Astrocyte of the spinal cord (primary cell): Measurements from ENCODE around the gene MAB21L3.

Experiments used
- DNase-seq: peaks from one replicate; pipeline ENCODE4 v3.0.0; 2011; ENCODE audit warnings: low read depth, low spot score
- H3K4me3 ChIP-seq: 2 replicates; pipeline ENCODE4 v1.5.1; 2011; ENCODE audit warnings: low read depth, mild to moderate bottlenecking, low read length, moderate library complexity
- in situ Hi-C: cut with HindIII; loops from 2 replicates; pipeline ENCODE4 v1.10.0; 2017; ENCODE audit warnings: low sequenced_read_pairs
- TF ChIP-seq, protein P1 (sequence below): IDR thresholded peaks from 2 replicates; pipeline ENCODE4 v1.5.1; 2012; ENCODE audit warnings: low read depth, mild to moderate bottlenecking, low read length, inconsistent platforms

MAB21L3 gene

DNA sequence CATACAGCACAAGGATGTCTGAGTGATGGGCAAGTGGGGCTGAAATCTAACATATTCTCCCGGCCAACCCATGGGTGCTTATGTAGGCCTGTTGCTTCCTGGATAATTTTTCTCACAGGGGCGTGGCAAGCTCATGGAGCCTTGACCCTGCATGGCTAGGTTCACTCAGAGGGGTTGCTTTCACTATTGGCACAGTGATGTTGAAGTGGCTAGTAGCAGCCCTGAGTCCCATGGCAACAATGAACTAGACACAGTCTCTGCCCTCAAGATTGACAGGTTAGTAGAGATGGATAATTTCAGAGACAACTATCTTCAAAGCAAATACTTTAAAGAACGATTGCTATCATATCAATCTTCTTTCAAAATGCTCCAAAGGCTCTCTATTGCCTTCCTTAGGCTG is 6.5 kb upstream of the MAB21L3 start:
- H3K4me3 ChIP-seq, result no peak overlapping the region
- no peak for DNase-seq
- TF ChIP-seq, protein P1, sequence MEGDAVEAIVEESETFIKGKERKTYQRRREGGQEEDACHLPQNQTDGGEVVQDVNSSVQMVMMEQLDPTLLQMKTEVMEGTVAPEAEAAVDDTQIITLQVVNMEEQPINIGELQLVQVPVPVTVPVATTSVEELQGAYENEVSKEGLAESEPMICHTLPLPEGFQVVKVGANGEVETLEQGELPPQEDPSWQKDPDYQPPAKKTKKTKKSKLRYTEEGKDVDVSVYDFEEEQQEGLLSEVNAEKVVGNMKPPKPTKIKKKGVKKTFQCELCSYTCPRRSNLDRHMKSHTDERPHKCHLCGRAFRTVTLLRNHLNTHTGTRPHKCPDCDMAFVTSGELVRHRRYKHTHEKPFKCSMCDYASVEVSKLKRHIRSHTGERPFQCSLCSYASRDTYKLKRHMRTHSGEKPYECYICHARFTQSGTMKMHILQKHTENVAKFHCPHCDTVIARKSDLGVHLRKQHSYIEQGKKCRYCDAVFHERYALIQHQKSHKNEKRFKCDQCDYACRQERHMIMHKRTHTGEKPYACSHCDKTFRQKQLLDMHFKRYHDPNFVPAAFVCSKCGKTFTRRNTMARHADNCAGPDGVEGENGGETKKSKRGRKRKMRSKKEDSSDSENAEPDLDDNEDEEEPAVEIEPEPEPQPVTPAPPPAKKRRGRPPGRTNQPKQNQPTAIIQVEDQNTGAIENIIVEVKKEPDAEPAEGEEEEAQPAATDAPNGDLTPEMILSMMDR, result no peak
- in situ Hi-C loops, result no loop called here

DNA sequence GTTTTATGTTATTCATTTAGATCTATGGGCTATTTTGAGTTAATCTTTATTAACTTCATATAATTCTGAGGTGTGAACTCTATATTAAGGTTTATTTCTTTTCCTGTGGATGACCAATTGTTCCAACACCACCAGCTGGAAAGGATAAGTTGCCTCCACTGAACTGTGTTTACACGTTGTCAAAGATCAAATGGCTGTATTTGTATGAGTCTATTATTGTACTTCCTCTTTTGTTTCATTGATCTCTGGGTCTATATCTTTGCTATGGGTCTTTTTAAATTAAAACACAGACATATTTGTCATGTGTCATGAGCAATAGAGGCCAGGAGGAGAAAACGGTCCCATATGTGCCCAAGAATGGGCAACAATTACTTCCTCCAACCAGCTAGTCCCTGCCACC is 5.2 kb upstream of the MAB21L3 start:
- TF ChIP-seq, protein P1, result no peak
- no peak for DNase-seq
- in situ Hi-C loops, result no loop called here
- H3K4me3 ChIP-seq, result no peak overlapping the region

DNA sequence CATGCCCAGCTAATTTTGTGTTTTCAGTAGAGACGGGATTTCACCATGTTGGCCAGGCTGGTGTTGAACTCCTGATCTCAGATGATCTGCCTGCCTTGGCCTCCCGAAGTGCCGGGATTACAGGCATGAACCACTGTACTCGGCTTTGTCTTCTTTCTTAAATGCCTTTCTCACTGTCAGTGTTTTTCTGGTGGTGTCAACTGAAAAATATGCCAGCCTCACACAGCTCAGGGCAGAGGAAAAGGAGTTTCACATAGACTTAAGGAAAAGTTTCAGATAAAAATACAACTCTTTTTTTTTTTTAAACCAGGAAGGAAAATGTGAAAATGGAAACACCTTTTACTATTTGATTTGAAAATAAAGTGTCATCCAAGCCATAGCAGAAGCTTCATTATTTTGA is 4.6 kb upstream of the MAB21L3 start:
- in situ Hi-C loops, result no loop called here
- DNase-seq, result no peak
- TF ChIP-seq, protein P1, result no peak
- no peak overlapping the region for H3K4me3 ChIP-seq

DNA sequence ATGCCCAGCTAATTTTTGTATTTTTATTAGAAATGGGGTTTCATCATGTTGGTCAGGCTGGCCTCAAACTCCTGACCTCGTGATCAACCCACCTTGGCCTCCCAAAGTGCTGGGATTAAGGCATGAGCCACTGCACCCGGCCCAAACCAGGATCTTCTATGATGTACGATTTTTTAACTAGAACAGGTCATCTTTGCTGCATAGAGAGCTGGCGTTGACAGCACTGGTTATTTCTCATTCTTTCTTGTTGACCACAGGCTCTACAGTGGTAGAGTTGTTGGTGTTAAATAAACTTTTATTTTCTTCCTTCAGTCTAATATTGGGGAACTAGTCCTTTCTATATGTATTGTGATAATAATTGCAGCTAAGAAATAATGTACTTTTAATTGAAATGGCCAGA is 3.8 kb upstream of the MAB21L3 start:
- in situ Hi-C loops, result no loop called here
- DNase-seq, result no peak
- H3K4me3 ChIP-seq, result no peak overlapping the region
- TF ChIP-seq, protein P1, result no peak

DNA sequence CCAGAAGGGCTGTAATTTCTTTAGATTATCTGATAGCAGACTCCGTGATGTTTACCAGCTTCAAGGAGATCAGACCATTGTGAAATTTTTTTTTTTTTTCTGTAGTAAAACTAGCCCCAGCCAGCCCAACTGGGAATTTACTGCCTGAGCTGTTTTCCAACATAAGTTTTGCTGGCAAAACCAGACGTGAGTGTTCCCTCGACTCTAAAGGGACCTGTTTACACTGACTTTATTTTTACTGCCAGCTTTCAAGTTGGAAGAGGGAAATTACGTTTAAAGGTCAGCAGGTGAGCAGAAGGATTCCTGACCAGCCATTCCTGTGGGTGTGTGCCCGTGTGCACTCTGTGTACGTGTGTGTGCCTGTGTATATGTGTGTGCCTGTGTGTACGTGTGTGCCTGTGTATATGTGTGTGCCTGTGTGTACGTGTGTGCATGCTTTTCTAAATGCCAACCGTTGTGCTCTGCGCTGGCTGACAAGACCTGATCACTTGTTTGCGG is 374 bp downstream of the MAB21L3 start:
- TF ChIP-seq, protein P1, result no peak
- in situ Hi-C loops, result no loop called here
- DNase-seq, result no peak
- H3K4me3 ChIP-seq, result no peak overlapping the region

DNA sequence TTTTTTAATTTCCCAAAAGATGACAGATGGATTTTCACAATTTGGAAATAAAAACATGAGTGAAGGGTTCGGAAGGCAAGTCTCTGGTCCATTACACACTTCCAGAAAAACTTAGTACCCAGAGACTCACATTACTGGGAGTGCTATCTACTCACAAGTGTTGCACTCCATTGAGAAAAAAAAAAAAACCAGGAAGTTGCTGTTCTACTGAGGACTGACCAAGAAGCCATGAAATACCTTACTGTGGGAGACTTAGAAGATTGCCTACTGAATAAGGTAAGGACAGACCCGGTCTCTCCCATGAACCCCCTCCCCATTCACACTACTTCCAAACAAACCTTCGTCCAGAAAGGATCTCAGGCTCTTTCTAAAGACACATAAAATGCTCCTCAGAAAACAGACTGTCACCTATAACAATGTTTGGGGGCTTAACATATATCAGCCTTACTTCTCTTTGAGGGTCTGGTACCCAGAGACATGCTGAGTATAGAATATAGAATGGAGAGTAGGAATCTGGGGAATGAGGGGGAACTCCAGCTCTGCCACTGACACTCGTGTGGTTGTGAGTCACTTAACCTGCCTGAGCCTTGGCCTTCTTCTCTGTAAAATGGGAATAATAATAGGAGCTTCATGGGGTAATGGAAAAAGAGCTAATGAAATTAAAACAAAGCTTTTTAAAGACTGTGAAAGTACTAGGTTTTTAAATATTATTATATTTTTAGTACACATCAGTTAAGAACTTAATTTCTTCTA is 1.4 kb downstream of the MAB21L3 start:
- DNase-seq, result no peak
- in situ Hi-C loops, result no loop called here

More for the DNA sequence above, 1.4 kb downstream of the MAB21L3 start:
- H3K4me3 ChIP-seq, result no peak overlapping the region
- TF ChIP-seq, protein P1, result no peak
